WTC11 (cell line): ENCODE results near the gene SAC3D1. TPM values are rescaled to one million over a fixed set of nuclear protein-coding genes. Genes with fewer than 3 reads are reported as not detected.

Experiments
- CTCF ChIP-seq: fragments of 200-600 bp; IDR thresholded peaks from 2 replicates; pipeline ENCODE4 v1.8.0; 2022; ENCODE audit warnings: antibody characterized with exemption
- ESRRA ChIP-seq: sonication (generic); formaldehyde crosslinking; IDR thresholded peaks from 2 replicates; pipeline ENCODE4 v1.8.1; 2022; ENCODE audit warnings: mild to moderate bottlenecking, missing genetic modification reagents, borderline replicate concordance
- FOXK1 ChIP-seq: sonication (generic); formaldehyde crosslinking; IDR thresholded peaks from 2 replicates; pipeline ENCODE4 v1.8.0; 2022; ENCODE audit warnings: mild to moderate bottlenecking, moderate library complexity, missing genetic modification reagents
- HMGXB4 ChIP-seq: sonication (generic); formaldehyde crosslinking; IDR thresholded peaks from 2 replicates; pipeline ENCODE4 v1.8.1; 2023; ENCODE audit warnings: mild to moderate bottlenecking, moderate library complexity, missing genetic modification reagents
- MXD4 ChIP-seq: fragments of 250-450 bp; sonication (Bioruptor Pico); IDR thresholded peaks from 2 replicates; pipeline ENCODE4 v1.8.0; 2021; ENCODE audit warnings: mild to moderate bottlenecking, moderate library complexity, borderline replicate concordance
- MYBL2 ChIP-seq: sonication (generic); formaldehyde crosslinking; IDR thresholded peaks from 2 replicates; pipeline ENCODE4 v1.8.1; 2023; ENCODE audit warnings: mild to moderate bottlenecking, moderate library complexity, missing genetic modification reagents
- NFYB ChIP-seq: sonication (generic); formaldehyde crosslinking; conservative IDR thresholded peaks from 2 replicates; pipeline ENCODE4 v1.8.0; 2022; ENCODE audit warnings: low read depth, missing genetic modification reagents
- NR1H2 ChIP-seq: sonication (generic); formaldehyde crosslinking; IDR thresholded peaks from 2 replicates; pipeline ENCODE4 v1.9.0; 2021; ENCODE audit warnings: mild to moderate bottlenecking, moderate library complexity, missing genetic modification reagents
- PRDM15 ChIP-seq: sonication (generic); formaldehyde crosslinking; IDR thresholded peaks from 2 replicates; pipeline ENCODE4 v1.8.0; 2022; ENCODE audit warnings: missing genetic modification reagents
- RELA ChIP-seq: sonication (generic); formaldehyde crosslinking; IDR thresholded peaks from 2 replicates; pipeline ENCODE4 v1.8.1; 2022; ENCODE audit warnings: missing genetic modification reagents, mild to moderate bottlenecking, borderline replicate concordance
- SMAD3 ChIP-seq: sonication (generic); formaldehyde crosslinking; IDR thresholded peaks from 2 replicates; pipeline ENCODE4 v1.8.0; 2022; ENCODE audit warnings: missing genetic modification reagents, mild to moderate bottlenecking, borderline replicate concordance
- SP1 ChIP-seq: sonication (generic); formaldehyde crosslinking; conservative IDR thresholded peaks from 2 replicates; pipeline ENCODE4 v1.8.1; 2022; ENCODE audit warnings: missing genetic modification reagents
- USF2 ChIP-seq: sonication (generic); formaldehyde crosslinking; IDR thresholded peaks from 2 replicates; pipeline ENCODE4 v1.8.1; 2023; ENCODE audit warnings: mild to moderate bottlenecking, missing genetic modification reagents, moderate library complexity
- ZBTB21 ChIP-seq: sonication (generic); formaldehyde crosslinking; IDR thresholded peaks from 2 replicates; pipeline ENCODE4 v1.8.1; 2023; ENCODE audit warnings: mild to moderate bottlenecking, missing genetic modification reagents, borderline replicate concordance
- ZNF138 ChIP-seq: sonication (generic); formaldehyde crosslinking; conservative IDR thresholded peaks from 2 replicates; pipeline ENCODE4 v1.8.1; 2022; ENCODE audit warnings: mild to moderate bottlenecking, moderate library complexity, missing genetic modification reagents
- ZNF263 ChIP-seq: sonication (generic); formaldehyde crosslinking; IDR thresholded peaks from 2 replicates; pipeline ENCODE4 v1.8.1; 2022; ENCODE audit warnings: low read depth, mild to moderate bottlenecking, moderate library complexity, missing genetic modification reagents
- ZNF317 ChIP-seq: sonication (generic); formaldehyde crosslinking; IDR thresholded peaks from 2 replicates; pipeline ENCODE4 v1.8.1; 2023; ENCODE audit warnings: low read depth, mild to moderate bottlenecking, moderate library complexity, missing genetic modification reagents, borderline replicate concordance
- total RNA-seq: library from RNA; stranded (reverse); gene quantifications from 3 replicates; pipeline ENCODE4 v1.2.3, GENCODE V29; 2021
- TF ChIP-seq, protein P1 (sequence below): sonication (generic); formaldehyde crosslinking; IDR thresholded peaks from 2 replicates; pipeline ENCODE4 v1.8.0; 2022; ENCODE audit warnings: mild to moderate bottlenecking, missing genetic modification reagents
- TF ChIP-seq, protein P2 (sequence below): sonication (generic); formaldehyde crosslinking; IDR thresholded peaks from 2 replicates; pipeline ENCODE4 v1.8.0; 2022; ENCODE audit warnings: mild to moderate bottlenecking, missing genetic modification reagents
- TF ChIP-seq, protein P3 (sequence below): sonication (generic); formaldehyde crosslinking; IDR thresholded peaks from 2 replicates; pipeline ENCODE4 v1.8.1; 2022; ENCODE audit warnings: mild to moderate bottlenecking, missing genetic modification reagents, moderate library complexity, borderline replicate concordance

Gene SAC3D1
- total RNA-seq, 1 experiment from 2014 or later = 26.2 TPM

GRCh38 chr11:65013888-65014725 is 26.9 kb upstream of the SAC3D1 start, which contains the start of gene ARL2 (continued):
- TF ChIP-seq, protein P1, sequence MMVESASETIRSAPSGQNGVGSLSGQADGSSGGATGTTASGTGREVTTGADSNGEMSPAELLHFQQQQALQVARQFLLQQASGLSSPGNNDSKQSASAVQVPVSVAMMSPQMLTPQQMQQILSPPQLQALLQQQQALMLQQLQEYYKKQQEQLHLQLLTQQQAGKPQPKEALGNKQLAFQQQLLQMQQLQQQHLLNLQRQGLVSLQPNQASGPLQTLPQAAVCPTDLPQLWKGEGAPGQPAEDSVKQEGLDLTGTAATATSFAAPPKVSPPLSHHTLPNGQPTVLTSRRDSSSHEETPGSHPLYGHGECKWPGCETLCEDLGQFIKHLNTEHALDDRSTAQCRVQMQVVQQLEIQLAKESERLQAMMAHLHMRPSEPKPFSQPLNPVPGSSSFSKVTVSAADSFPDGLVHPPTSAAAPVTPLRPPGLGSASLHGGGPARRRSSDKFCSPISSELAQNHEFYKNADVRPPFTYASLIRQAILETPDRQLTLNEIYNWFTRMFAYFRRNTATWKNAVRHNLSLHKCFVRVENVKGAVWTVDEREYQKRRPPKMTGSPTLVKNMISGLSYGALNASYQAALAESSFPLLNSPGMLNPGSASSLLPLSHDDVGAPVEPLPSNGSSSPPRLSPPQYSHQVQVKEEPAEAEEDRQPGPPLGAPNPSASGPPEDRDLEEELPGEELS (CRISPR knock-in tag) = peak; percentile 22
- TF ChIP-seq HMGXB4 (CRISPR knock-in tag) (peak; percentile 96), ZNF138 (no peak), ZNF263 (CRISPR knock-in tag) (peak; percentile 25; the same call in 1 of the 2 replicates), NFYB (peak; percentile 79), USF2 (CRISPR knock-in tag) (peak; percentile 99), MYBL2 (CRISPR knock-in tag) (peak; percentile 8; the same call in 1 of the 2 replicates), PRDM15 (peak; percentile 35; the same call in 1 of the 2 replicates), ESRRA (CRISPR knock-in tag) (peak; percentile 78; the same call in 1 of the 2 replicates), ZBTB21 (CRISPR knock-in tag) (no peak), CTCF (peak; percentile 62), SMAD3 (CRISPR knock-in tag) (peak; percentile 42; the same call in 1 of the 2 replicates), ZNF317 (CRISPR knock-in tag) (no peak), NR1H2 (no peak), SP1 (CRISPR knock-in tag) (peak; percentile 36; the same call in 1 of the 2 replicates), RELA (CRISPR knock-in tag) (peak; percentile 75; the same call in 1 of the 2 replicates), MXD4 (CRISPR knock-in tag) (no peak), FOXK1 (CRISPR knock-in tag) (peak; percentile 23; the same call in 1 of the 2 replicates)
- TF ChIP-seq, protein P2, sequence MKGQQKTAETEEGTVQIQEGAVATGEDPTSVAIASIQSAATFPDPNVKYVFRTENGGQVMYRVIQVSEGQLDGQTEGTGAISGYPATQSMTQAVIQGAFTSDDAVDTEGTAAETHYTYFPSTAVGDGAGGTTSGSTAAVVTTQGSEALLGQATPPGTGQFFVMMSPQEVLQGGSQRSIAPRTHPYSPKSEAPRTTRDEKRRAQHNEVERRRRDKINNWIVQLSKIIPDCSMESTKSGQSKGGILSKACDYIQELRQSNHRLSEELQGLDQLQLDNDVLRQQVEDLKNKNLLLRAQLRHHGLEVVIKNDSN (CRISPR knock-in tag) = peak; percentile 99
- TF ChIP-seq, protein P3, sequence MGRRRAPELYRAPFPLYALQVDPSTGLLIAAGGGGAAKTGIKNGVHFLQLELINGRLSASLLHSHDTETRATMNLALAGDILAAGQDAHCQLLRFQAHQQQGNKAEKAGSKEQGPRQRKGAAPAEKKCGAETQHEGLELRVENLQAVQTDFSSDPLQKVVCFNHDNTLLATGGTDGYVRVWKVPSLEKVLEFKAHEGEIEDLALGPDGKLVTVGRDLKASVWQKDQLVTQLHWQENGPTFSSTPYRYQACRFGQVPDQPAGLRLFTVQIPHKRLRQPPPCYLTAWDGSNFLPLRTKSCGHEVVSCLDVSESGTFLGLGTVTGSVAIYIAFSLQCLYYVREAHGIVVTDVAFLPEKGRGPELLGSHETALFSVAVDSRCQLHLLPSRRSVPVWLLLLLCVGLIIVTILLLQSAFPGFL (CRISPR knock-in tag) = no peak
